Esophagus squamous epithelium (tissue), 5 donors: ENCODE results near the gene DDOST. TPM values are rescaled to one million over a fixed set of nuclear protein-coding genes. Genes with fewer than 3 reads are reported as not detected.

ENCODE experiments used
- DNase-seq: peaks from one replicate; lab custom pipeline; 2025; lab: John Stamatoyannopoulos, UW
- H3K27ac ChIP-seq, 4 donors: fragments of 200-600 bp; sonication (generic); one replicate each; pipeline ENCODE4 v1.5.1; 2016 to 2019; ENCODE audit warnings: mild to moderate bottlenecking in 1 of 4
- H3K27me3 ChIP-seq, 4 donors: fragments of 200-600 bp; sonication (generic); 1 replicate in 3 of 4; 2 replicates in 1 of 4; pipeline versions ENCODE4 v1.5.1 to v1.6.0; 2017 to 2021; ENCODE audit warnings: antibody characterized with exemption in 1 of 4
- H3K36me3 ChIP-seq, 3 donors: fragments of 200-600 bp; sonication (generic); one replicate each; pipeline ENCODE4 v1.5.1; 2016 to 2019
- H3K4me1 ChIP-seq, 3 donors: fragments of 200-600 bp; sonication (generic); one replicate each; pipeline ENCODE4 v1.5.1; 2017 to 2019
- H3K4me3 ChIP-seq, 4 donors: fragments of 200-600 bp; sonication (generic); 1 replicate in 3 of 4; 2 replicates in 1 of 4; pipeline ENCODE4 v1.5.1; 2016 to 2019; ENCODE audit warnings: mild to moderate bottlenecking in 2 of 4, moderate library complexity in 1 of 4
- H3K9me3 ChIP-seq, 3 donors: fragments of 200-600 bp; sonication (generic); one replicate each; pipeline ENCODE4 v1.5.1; 2016 to 2019
- POLR2A ChIP-seq, 4 donors: fragments of 450-650 bp; IDR thresholded peaks; one replicate each; pipeline ENCODE4 v1.6.1; 2017; ENCODE audit warnings: antibody characterized with exemption in 4 of 4, mild to moderate bottlenecking in 4 of 4, moderate library complexity in 3 of 4
- WGBS, 2 donors: methylation state at CpG; one replicate each; pipeline ENCODE4 v1.1.5; 2018; 5-methylcytosine and 5-hydroxymethylcytosine counted together
- intact Hi-C: fragments of 100-400 bp; cut with DNase I; formaldehyde crosslinking; loops from one replicate; pipeline ENCODE4 v1.15.0; 2022
- total RNA-seq, 4 donors: library from RNA; depleted of rRNA; stranded (reverse); fragments of >200 nt; gene quantifications; one replicate each; pipeline ENCODE4 v1.1.0, GENCODE V29; 2016
- TF ChIP-seq, protein P1 (sequence below), 6 experiments: fragments of 450-650 bp in 4 of 6; fragments of 200-600 bp in 2 of 6; sonication (generic) in 2 of 6; IDR thresholded peaks; one replicate each; pipeline ENCODE4 v1.5.1; 2016 to 2019; ENCODE audit warnings: antibody characterized with exemption in 6 of 6, mild to moderate bottlenecking in 4 of 6, moderate library complexity in 4 of 6
- donor health status: DM: yes; HTN: yes; CAD: no.

Gene DDOST
- total RNA-seq, 4 donors from 2014 or later: 106 to 183 (median 127) TPM

DNA sequence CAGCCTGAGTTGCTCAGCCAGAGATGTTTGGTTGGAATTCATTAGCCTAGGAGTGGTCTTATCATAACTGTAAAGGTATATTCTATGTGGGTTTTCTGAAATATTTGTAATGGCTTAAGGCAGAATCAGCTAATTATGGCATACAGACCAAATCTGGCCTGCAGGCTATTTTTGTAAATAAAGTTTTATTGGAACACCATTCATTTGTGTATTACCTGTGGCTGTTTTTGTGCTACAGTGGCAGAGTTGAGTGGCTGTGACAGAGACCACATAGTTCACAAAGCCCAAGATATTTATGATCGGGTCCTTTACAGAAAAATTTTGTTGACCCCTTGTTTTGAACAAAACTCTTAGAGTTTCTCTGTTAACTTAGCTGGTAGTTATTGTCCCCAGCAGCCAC is 7.4 kb upstream of the DDOST start:
- no peak overlapping the region for H3K4me3 ChIP-seq

DNA sequence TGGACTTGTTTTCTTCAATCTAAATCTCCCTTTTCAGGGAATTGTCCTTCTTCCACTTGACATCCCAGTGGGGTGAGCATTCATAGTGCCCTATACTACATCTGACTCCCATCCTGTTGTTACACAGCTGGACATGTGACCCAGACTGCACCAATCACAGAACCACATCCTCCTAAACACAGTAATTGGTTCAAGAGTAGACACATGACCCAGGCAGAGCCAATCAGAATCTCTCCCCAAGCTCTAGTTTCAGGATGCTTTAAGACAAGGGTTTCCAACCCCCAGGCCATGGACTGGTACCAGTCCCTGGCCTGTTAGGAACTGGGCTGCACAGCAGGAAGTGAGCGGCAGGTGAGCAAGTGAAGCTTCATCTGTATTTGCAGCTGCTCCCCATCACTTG is 5.6 kb upstream of the DDOST start:
- Histone ChIP-seq H3K36me3 (no peaks in the 10 kb centered on the region), H3K9me3 (no peaks in the 10 kb centered on the region), H3K27ac (peak overlapping the region in 1 of 4 donors; percentile 3), H3K27me3 (no peaks in the 10 kb centered on the region), H3K4me1 (peaks cover 0 to 8% (median 0%) of the 10 kb centered on the region in 3 donors), H3K4me3 (no peak overlapping the region)
- intact Hi-C loops: no loop called here
- 90 to 100% methylated on average over 1 of the region's 1 CpG for WGBS, 2 donors
- TF ChIP-seq, protein P1, sequence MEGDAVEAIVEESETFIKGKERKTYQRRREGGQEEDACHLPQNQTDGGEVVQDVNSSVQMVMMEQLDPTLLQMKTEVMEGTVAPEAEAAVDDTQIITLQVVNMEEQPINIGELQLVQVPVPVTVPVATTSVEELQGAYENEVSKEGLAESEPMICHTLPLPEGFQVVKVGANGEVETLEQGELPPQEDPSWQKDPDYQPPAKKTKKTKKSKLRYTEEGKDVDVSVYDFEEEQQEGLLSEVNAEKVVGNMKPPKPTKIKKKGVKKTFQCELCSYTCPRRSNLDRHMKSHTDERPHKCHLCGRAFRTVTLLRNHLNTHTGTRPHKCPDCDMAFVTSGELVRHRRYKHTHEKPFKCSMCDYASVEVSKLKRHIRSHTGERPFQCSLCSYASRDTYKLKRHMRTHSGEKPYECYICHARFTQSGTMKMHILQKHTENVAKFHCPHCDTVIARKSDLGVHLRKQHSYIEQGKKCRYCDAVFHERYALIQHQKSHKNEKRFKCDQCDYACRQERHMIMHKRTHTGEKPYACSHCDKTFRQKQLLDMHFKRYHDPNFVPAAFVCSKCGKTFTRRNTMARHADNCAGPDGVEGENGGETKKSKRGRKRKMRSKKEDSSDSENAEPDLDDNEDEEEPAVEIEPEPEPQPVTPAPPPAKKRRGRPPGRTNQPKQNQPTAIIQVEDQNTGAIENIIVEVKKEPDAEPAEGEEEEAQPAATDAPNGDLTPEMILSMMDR (IDR thresholded peaks at IDR 0.05): no peak
- TF ChIP-seq POLR2A (IDR thresholded peaks at IDR 0.05): no peak
- DNase-seq: no peak

More for the DNA sequence above, 7.4 kb upstream of the DDOST start:
- Histone ChIP-seq H3K36me3 (no peaks in the 10 kb centered on the region), H3K4me1 (no peaks in the 10 kb centered on the region), H3K9me3 (no peaks in the 10 kb centered on the region), H3K27me3 (peaks cover 0 to 3% (median 0%) of the 10 kb centered on the region in 4 donors), H3K27ac (no peak overlapping the region)
- DNase-seq: no peak
- WGBS, 2 donors: 100% methylated on average over 1 of the region's 1 CpG
- intact Hi-C loops: no loop called here
- no peak for TF ChIP-seq POLR2A (IDR thresholded peaks at IDR 0.05)
- TF ChIP-seq, protein P1 (IDR thresholded peaks at IDR 0.05): no peak

DNA sequence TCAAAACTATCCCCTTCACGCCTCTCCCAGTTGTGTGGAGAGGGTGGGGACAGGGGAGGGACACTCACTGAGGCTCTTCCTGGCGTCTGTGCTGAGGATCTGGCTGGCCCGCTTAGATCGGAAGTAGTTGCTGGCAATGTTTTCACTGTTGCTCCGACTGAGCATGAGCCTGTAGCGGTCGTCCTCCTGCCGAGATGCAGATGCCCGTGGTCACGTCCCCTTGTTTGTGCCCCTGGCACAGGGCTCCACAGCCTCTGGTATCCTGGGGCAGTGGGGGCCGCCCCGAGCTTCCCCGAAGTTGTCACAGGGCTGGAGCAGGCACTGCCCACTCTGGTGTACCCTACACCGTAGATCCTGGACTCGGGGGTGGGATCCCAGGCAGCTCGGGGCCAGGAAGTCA is 5.0 kb upstream of the DDOST start:
- intact Hi-C loops: no loop called here
- H3K9me3 ChIP-seq: no peaks in the 10 kb centered on the region

DNA sequence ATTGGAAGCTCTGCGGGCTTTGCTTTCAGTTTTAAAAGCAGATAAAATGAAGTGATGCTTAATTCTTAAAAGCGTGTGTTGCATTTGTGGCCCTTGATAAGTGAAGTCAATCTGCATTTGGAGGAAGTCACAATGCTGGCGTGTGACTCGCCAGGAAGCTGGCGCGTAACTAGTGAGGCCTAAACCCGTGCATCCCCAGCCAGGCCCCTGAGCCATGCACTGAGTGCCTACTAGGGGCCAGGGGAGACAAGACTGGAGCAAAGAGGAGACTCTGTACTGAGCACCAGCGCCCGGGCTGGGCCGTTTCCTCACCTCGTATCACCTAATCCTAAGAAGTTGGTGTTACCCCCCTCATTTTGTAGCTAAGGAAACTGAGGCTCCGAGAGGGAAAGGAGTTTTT is 4.6 kb upstream of the DDOST start:
- H3K9me3 ChIP-seq: no peaks in the 10 kb centered on the region
- peak overlapping the region in 2 of 4 donors; percentile 3 to 30 for H3K27ac ChIP-seq
- H3K4me1 ChIP-seq: peaks cover 0 to 11% (median 0%) of the 10 kb centered on the region in 3 donors
- WGBS, 2 donors: 77 to 85% methylated on average over 12 of the region's 12 CpGs
- no peaks in the 10 kb centered on the region for H3K27me3 ChIP-seq
- no peaks in the 10 kb centered on the region for H3K36me3 ChIP-seq
- intact Hi-C loops: no loop called here
- no peak overlapping the region for H3K4me3 ChIP-seq
- no peak for TF ChIP-seq POLR2A (IDR thresholded peaks at IDR 0.05)
- TF ChIP-seq, protein P1 (IDR thresholded peaks at IDR 0.05): no peak
- DNase-seq: no peak

More for the DNA sequence above, 5.0 kb upstream of the DDOST start:
- WGBS, 2 donors: 80 to 89% methylated on average over 1 to 6 of the region's 16 CpGs
- peaks cover 0 to 10% (median 0%) of the 10 kb centered on the region in 3 donors for H3K4me1 ChIP-seq
- H3K27ac ChIP-seq: peak overlapping the region in 2 of 4 donors; percentile 3 to 30
- H3K36me3 ChIP-seq: no peaks in the 10 kb centered on the region
- no peak for DNase-seq
- H3K4me3 ChIP-seq: no peak overlapping the region
- H3K27me3 ChIP-seq: no peaks in the 10 kb centered on the region
- TF ChIP-seq, protein P1 (IDR thresholded peaks at IDR 0.05): no peak
- no peak for TF ChIP-seq POLR2A (IDR thresholded peaks at IDR 0.05)

DNA sequence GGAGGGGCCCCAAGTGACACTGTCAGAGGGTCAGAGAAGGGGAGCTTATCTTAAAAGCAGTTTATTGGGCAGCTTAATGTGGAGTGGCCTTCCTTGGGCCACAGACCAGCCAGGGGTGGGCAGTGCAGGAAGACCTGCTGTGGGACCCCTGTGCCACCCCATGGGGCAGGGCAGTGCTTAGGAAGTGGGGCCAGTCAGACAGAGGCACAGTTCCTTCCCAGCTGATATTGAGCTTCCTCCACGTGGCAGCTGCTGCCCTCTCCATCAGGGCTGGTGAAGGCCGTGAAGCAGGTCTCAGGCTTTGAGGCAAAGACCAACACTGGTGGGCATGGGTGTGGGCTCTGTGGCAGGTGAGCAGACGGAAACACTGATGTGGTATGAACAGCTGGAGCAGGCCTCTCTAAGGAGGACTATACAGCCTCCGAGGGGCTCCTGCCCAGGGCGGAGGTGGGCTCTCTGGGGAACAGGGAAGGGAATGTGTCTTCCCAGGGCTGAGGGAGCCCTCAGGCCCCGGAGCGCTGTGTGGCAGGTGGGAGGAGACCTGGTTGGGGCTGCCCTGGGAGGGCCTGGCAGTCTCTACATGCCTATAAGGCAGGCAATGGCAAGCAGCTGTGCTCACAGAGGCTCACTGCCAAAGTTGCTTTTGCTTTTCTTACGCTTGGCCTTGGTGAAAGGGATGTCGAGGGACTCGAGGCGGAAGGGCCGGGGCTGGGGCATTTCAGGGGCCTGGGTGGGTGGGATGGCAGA is 3.0 kb upstream of the DDOST start:
- TF ChIP-seq, protein P1 (IDR thresholded peaks at IDR 0.05): no peak
- TF ChIP-seq POLR2A (IDR thresholded peaks at IDR 0.05): no peak
- Histone ChIP-seq H3K36me3 (peaks cover 0 to 1% (median 0%) of the 10 kb centered on the region in 3 donors), H3K9me3 (no peaks in the 10 kb centered on the region), H3K27me3 (no peaks in the 10 kb centered on the region), H3K4me3 (no peak overlapping the region), H3K27ac (no peak overlapping the region), H3K4me1 (peaks cover 8 to 27% (median 15%) of the 10 kb centered on the region in 3 donors)
- intact Hi-C loops: no loop called here
- no peak for DNase-seq
- 60 to 62% methylated on average over 4 to 10 of the region's 12 CpGs for WGBS, 2 donors
